RWPE2 (cell line): ENCODE data around the gene KCNS1.

Experiments
- ATAC-seq: fragments of 200-7000 bp; cut with Tn5 transposase; 3 replicates; pipeline ENCODE4 v1.9.1; 2021; ENCODE audit warnings: low read depth
- DNase-seq: peaks from one replicate; pipeline ENCODE4 v3.0.0-alpha.2; 2020; ENCODE audit warnings: low spot score
- H3K27ac ChIP-seq: fragments of 450-650 bp; 2 replicates; pipeline ENCODE4 v1.5.1; 2017; ENCODE audit warnings: mild to moderate bottlenecking; ENCODE audit not compliant: poor library complexity, severe bottlenecking
- H3K27me3 ChIP-seq: fragments of 250-450 bp; sonication (Bioruptor Pico); 2 replicates; pipeline ENCODE4 v1.5.1; 2021; ENCODE audit warnings: mild to moderate bottlenecking, moderate library complexity; ENCODE audit not compliant: insufficient read depth, poor library complexity, severe bottlenecking
- H3K36me3 ChIP-seq: fragments of 250-450 bp; sonication (Bioruptor Pico); 2 replicates; pipeline ENCODE4 v1.5.1; 2020; ENCODE audit warnings: low read depth, mild to moderate bottlenecking, moderate library complexity
- H3K4me1 ChIP-seq: fragments of 250-450 bp; sonication (Bioruptor Pico); 2 replicates; pipeline ENCODE4 v1.5.1; 2021; ENCODE audit warnings: mild to moderate bottlenecking, moderate library complexity; ENCODE audit not compliant: insufficient read depth, poor library complexity, severe bottlenecking
- H3K4me3 ChIP-seq: fragments of 250-450 bp; sonication (Bioruptor Pico); 2 replicates; pipeline ENCODE4 v1.5.1; 2021; ENCODE audit warnings: mild to moderate bottlenecking, moderate library complexity; ENCODE audit not compliant: severe bottlenecking
- H3K9me3 ChIP-seq: fragments of 250-450 bp; sonication (Bioruptor Pico); 2 replicates; pipeline ENCODE4 v1.5.1; 2021; ENCODE audit warnings: mild to moderate bottlenecking, moderate library complexity; ENCODE audit not compliant: severe bottlenecking
- TF ChIP-seq, protein P1 (sequence below): fragments of 450-650 bp; IDR thresholded peaks from one replicate; pipeline ENCODE4 v1.5.1; 2017; ENCODE audit warnings: mild to moderate bottlenecking, moderate library complexity; ENCODE audit not compliant: poor library complexity, severe bottlenecking

Gene KCNS1

DNA sequence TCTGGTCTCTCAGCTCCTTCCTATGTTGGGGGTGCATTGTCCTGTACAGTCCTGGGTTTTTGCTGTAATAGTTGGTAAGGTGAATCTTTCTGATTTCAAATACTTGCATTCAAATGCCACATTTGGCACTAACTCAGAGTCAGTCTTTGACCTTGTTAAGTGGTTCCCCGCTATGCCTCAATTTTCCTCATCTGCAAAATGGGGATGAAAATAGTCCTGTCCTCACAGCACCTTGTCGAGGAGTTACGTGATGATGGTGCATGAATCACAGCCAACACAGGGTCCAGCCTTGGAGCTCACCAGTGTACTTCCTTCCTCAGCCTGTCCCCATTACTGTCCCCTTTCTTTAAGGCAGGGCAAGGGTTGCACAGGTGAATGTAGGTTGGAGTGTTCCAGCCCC, 12.9 kb upstream of the KCNS1 start:
- no peak overlapping the region for H3K27ac ChIP-seq
- TF ChIP-seq, protein P1, sequence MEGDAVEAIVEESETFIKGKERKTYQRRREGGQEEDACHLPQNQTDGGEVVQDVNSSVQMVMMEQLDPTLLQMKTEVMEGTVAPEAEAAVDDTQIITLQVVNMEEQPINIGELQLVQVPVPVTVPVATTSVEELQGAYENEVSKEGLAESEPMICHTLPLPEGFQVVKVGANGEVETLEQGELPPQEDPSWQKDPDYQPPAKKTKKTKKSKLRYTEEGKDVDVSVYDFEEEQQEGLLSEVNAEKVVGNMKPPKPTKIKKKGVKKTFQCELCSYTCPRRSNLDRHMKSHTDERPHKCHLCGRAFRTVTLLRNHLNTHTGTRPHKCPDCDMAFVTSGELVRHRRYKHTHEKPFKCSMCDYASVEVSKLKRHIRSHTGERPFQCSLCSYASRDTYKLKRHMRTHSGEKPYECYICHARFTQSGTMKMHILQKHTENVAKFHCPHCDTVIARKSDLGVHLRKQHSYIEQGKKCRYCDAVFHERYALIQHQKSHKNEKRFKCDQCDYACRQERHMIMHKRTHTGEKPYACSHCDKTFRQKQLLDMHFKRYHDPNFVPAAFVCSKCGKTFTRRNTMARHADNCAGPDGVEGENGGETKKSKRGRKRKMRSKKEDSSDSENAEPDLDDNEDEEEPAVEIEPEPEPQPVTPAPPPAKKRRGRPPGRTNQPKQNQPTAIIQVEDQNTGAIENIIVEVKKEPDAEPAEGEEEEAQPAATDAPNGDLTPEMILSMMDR, result no peak
- DNase-seq, result no peak

DNA sequence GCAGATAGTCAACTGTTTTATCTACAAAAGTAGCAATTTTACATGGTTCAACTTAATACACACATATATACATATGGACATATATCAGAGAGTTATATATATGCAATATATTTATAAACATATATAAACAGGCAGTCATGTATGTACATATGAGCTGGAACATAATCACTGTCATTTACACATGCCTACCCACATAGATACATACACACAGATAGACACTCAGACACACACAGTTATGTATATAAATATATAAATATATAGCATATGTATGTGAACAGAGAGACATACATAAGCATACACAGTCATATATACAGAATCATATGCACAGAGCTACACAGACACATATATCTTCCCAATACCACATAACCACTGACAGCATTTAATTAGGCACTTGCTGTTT, 11.8 kb upstream of the KCNS1 start:
- H3K27ac ChIP-seq, result no peak overlapping the region
- TF ChIP-seq, protein P1, result no peak
- peaks cover 6% of the 10 kb centered on the region for H3K4me1 ChIP-seq
- no peaks in the 10 kb centered on the region for H3K9me3 ChIP-seq
- H3K36me3 ChIP-seq, result no peaks in the 10 kb centered on the region
- ATAC-seq (no peak), DNase-seq (no peak)
- H3K27me3 ChIP-seq, result no peaks in the 10 kb centered on the region
- no peak overlapping the region for H3K4me3 ChIP-seq

More for the DNA sequence above, 12.9 kb upstream of the KCNS1 start:
- Histone ChIP-seq H3K9me3 (no peaks in the 10 kb centered on the region), H3K4me3 (no peak overlapping the region), H3K27me3 (no peaks in the 10 kb centered on the region), H3K36me3 (no peaks in the 10 kb centered on the region), H3K4me1 (peaks cover 6% of the 10 kb centered on the region)
- ATAC-seq, result no peak; the same call in 2 of the 3 replicates

DNA sequence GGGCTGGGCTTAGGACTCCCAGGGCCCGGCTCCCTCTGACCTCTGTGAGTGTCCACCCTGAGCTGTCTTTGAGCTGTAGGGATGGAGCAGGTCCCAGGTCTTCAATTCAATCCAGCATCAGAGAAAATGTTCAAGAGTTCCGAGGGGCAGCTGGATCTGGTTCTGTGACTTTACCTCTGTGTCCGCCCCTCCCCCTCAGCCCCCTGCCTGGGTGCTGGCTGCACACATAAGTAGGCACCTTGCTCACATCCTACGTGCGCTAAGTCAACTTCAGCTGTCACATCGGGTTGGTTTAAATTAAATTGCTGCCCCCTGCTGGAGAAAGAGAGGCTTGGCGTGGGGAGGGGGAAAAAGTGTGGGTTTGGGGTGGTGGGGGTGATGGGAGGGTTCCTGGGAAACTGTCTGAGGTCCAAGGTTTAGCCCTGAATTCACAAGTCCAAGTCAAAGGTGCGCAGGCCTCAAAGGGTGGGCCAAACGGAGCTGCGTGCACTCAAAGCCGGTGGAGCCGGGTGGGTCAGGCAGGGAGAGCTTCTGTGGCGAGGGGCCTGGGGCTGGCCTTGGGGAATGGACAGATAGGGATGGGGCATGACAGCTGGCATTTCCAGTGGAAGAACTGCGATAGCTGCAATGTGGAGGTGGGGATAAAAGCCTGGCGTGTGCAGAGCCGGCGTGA, 11.0 kb upstream of the KCNS1 start:
- TF ChIP-seq, protein P1, result peak; percentile 88
- Histone ChIP-seq H3K27me3 (no peaks in the 10 kb centered on the region), H3K4me3 (no peak overlapping the region), H3K4me1 (peaks cover 6% of the 10 kb centered on the region), H3K9me3 (no peaks in the 10 kb centered on the region), H3K27ac (no peak overlapping the region), H3K36me3 (no peaks in the 10 kb centered on the region)
- ATAC-seq (no peak), DNase-seq (peak; percentile 82)

DNA sequence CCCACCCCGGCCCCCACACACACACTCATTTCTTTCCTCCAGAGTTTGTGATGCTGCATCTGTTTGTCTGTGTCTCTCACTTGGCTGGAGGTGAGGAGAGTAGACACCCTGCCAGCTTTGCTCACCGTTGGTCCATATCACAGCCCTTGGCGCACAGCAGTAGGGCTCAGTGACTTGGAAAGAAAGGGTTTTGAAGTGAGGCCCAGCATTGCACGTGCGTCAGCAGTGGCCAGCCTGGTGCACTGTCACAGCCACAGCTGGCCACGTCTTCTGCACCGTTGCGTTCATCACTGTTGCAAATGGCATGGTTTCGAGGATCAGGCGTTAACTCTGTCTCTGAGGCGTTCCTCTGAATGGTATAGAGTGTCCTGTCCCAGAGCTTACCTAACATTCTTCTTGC, 10.4 kb upstream of the KCNS1 start:
- TF ChIP-seq, protein P1, result no peak
- peaks cover 6% of the 10 kb centered on the region for H3K4me1 ChIP-seq
- DNase-seq (peak; percentile 64), ATAC-seq (no peak)
- H3K27ac ChIP-seq, result no peak overlapping the region
- no peaks in the 10 kb centered on the region for H3K27me3 ChIP-seq
- H3K36me3 ChIP-seq, result no peaks in the 10 kb centered on the region
- no peaks in the 10 kb centered on the region for H3K9me3 ChIP-seq
- H3K4me3 ChIP-seq, result no peak overlapping the region

DNA sequence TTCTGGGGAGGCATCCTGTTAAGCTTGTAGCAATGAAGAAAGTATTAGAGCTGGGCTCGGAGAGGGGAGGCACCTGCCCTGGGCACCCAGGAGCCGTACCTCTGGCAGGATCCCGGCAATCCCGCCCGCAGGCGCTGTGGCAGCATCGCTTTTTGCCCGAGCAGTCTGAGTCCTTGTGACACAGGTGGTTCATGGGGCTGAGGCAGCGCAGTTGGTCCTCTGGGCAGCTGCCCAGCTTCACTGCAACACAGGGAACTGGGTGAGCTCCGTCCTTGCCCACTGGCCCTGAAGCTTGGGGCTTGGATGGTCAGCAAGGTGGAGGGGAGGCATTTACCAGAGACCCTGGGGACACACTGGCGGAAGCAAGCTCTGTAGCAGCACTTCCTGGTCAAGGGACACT, 9.4 kb upstream of the KCNS1 start:
- Histone ChIP-seq H3K27me3 (no peaks in the 10 kb centered on the region), H3K36me3 (no peaks in the 10 kb centered on the region), H3K9me3 (no peaks in the 10 kb centered on the region), H3K4me3 (no peak overlapping the region), H3K4me1 (peaks cover 6% of the 10 kb centered on the region), H3K27ac (no peak overlapping the region)
- ATAC-seq (no peak), DNase-seq (peak; percentile 80)
- TF ChIP-seq, protein P1, result no peak
